ENCODE results near the gene RHOBTB1. TPM values are rescaled to one million over a fixed set of nuclear protein-coding genes. Genes with fewer than 3 reads are reported as not detected.
"Not testable (repeated sequence)": the region's sequence is repeated elsewhere in the genome, so short reads cannot be mapped to it uniquely, and the experiment has no call there.

RHOBTB1 gene
- total and polyA plus RNA-seq, 2 donors, result 3.4 to 4.5 TPM

DNA sequence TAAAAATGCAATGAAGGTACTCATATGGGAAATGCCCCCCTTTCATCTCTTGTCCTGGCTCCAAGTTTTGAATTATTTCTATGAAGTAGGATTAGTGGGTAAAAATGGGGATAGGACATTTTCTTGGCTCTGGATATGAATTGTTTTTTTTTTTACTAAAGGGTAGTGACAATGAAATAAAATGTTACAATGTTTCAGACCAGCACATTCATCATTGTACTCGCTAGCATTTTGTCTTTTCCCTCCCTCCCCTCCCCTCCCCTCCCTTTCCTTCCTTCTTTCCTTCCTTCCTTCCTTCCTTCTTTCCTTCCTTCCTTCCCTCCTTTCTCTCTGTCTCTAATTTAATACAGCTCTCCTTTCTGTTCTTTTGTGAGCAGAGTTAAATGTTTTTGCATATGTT is 101.3 kb downstream of the RHOBTB1 start:
- H3K27ac ChIP-seq (ENCODE audit: low read depth in 1 of 2, low read length in 1 of 2), result no peak overlapping the region
- no peaks in the 10 kb centered on the region for H3K27me3 ChIP-seq (ENCODE audit: control insufficient read depth in 2 of 2, insufficient read depth in 1 of 2, low read length in 1 of 2)
- WGBS, result 97% methylated on average over 1 of the region's 1 CpG
- H3K36me3 ChIP-seq (ENCODE audit: control insufficient read depth in 2 of 2, insufficient read depth in 2 of 2, low read length in 1 of 2), result no peaks in the 10 kb centered on the region
- no peak for DNase-seq (ENCODE audit: low read depth in 6 of 9, low spot score in 9 of 9)
- no peaks in the 10 kb centered on the region for H3K9me3 ChIP-seq (ENCODE audit: control insufficient read depth in 2 of 2, insufficient read depth in 1 of 2, low read length in 1 of 2)
- H3K4me1 ChIP-seq (ENCODE audit: control insufficient read depth in 2 of 2, insufficient read depth in 2 of 2, low read length in 2 of 2), result no peaks in the 10 kb centered on the region
- no peak overlapping the region for H3K4me3 ChIP-seq (ENCODE audit: low read length in 2 of 2)

DNA sequence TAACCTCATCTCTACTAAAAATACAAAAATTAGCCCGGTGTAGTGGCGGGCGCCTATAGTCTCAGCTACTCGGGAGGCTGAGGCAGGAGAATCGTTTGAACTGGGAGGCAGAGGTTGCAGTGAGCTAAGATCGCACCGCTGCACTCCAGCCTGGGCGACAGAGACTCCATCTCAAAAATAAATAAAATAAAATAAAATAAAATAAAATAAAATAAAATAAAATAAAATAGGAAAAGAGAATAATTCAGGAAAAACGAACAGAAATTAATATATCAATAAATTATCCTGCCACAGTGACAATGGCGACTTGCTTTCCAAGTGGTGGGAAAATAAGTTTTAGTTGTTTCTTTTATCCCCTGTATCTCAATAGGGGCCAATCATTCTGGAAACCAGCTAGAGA is 102.8 kb downstream of the RHOBTB1 start:
- H3K36me3 ChIP-seq (ENCODE audit: control insufficient read depth in 2 of 2, insufficient read depth in 2 of 2, low read length in 1 of 2); H3K9me3 ChIP-seq (ENCODE audit: control insufficient read depth in 2 of 2, insufficient read depth in 1 of 2, low read length in 1 of 2); H3K4me1 ChIP-seq (ENCODE audit: control insufficient read depth in 2 of 2, insufficient read depth in 2 of 2, low read length in 2 of 2); DNase-seq (ENCODE audit: low read depth in 6 of 9, low spot score in 9 of 9); H3K27ac ChIP-seq (ENCODE audit: low read depth in 1 of 2, low read length in 1 of 2); H3K27me3 ChIP-seq (ENCODE audit: control insufficient read depth in 2 of 2, insufficient read depth in 1 of 2, low read length in 1 of 2); H3K4me3 ChIP-seq (ENCODE audit: low read length in 2 of 2): not testable (repeated sequence)
- 97% methylated on average over 10 of the region's 10 CpGs for WGBS

DNA sequence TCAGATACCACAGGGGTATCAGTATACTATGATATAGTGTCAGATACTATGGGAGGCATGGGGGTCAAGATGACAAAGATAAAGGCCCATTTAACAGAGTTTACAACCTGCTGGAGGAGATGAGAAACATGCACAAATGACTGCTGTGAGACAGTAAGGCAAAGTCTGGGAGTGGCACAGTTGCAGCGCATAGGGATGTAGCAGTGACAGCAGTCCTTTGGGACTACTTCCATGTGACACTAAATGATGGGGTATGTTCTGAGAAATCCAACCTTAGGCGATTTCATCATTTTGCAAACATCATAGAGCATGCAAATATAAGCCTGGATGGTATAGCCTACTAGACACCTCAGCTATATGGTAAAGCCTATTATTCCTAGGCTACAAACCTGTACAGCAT is 108.9 kb downstream of the RHOBTB1 start:
- 96% methylated on average over 2 of the region's 2 CpGs for WGBS

GRCh38 chr10:60834401-60834800 is 109.6 kb downstream of the RHOBTB1 start:
- H3K4me3 ChIP-seq (ENCODE audit: low read length in 2 of 2), result no peak overlapping the region
- no peaks in the 10 kb centered on the region for H3K9me3 ChIP-seq (ENCODE audit: control insufficient read depth in 2 of 2, insufficient read depth in 1 of 2, low read length in 1 of 2)
- no peak for DNase-seq (ENCODE audit: low read depth in 6 of 9, low spot score in 9 of 9)
- no peaks in the 10 kb centered on the region for H3K27me3 ChIP-seq (ENCODE audit: control insufficient read depth in 2 of 2, insufficient read depth in 1 of 2, low read length in 1 of 2)
- H3K4me1 ChIP-seq (ENCODE audit: control insufficient read depth in 2 of 2, insufficient read depth in 2 of 2, low read length in 2 of 2), result no peaks in the 10 kb centered on the region
- H3K27ac ChIP-seq (ENCODE audit: low read depth in 1 of 2, low read length in 1 of 2), result no peak overlapping the region
- no peaks in the 10 kb centered on the region for H3K36me3 ChIP-seq (ENCODE audit: control insufficient read depth in 2 of 2, insufficient read depth in 2 of 2, low read length in 1 of 2)

More for the DNA sequence above, 108.9 kb downstream of the RHOBTB1 start:
- Histone ChIP-seq H3K27ac (ENCODE audit: low read depth in 1 of 2, low read length in 1 of 2) (no peak overlapping the region), H3K4me1 (ENCODE audit: control insufficient read depth in 2 of 2, insufficient read depth in 2 of 2, low read length in 2 of 2) (no peaks in the 10 kb centered on the region), H3K27me3 (ENCODE audit: control insufficient read depth in 2 of 2, insufficient read depth in 1 of 2, low read length in 1 of 2) (no peaks in the 10 kb centered on the region), H3K36me3 (ENCODE audit: control insufficient read depth in 2 of 2, insufficient read depth in 2 of 2, low read length in 1 of 2) (no peaks in the 10 kb centered on the region), H3K4me3 (ENCODE audit: low read length in 2 of 2) (no peak overlapping the region), H3K9me3 (ENCODE audit: control insufficient read depth in 2 of 2, insufficient read depth in 1 of 2, low read length in 1 of 2) (no peaks in the 10 kb centered on the region)
- DNase-seq (ENCODE audit: low read depth in 6 of 9, low spot score in 9 of 9), result no peak

DNA sequence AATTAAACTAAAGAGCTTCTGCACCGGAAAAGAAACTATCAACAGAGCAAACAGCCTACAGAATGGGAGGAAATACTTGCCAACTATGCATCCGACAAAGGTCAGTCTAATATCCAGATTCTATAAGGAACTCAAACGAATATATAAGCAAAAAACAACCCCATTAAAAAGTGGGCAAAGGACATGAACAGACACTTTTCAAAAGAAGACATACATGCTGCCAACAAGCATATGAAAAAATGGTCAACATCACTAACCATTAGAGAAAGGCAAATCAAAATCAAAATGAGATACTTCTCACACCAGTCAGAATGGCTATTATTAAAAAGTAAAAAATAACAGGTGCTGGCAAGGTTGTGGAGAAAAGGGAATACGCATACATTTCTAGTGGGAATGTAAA is 111.8 kb downstream of the RHOBTB1 start:
- not testable (repeated sequence) for H3K4me1 ChIP-seq (ENCODE audit: control insufficient read depth in 2 of 2, insufficient read depth in 2 of 2, low read length in 2 of 2); H3K4me3 ChIP-seq (ENCODE audit: low read length in 2 of 2); DNase-seq (ENCODE audit: low read depth in 6 of 9, low spot score in 9 of 9); H3K36me3 ChIP-seq (ENCODE audit: control insufficient read depth in 2 of 2, insufficient read depth in 2 of 2, low read length in 1 of 2); H3K27ac ChIP-seq (ENCODE audit: low read depth in 1 of 2, low read length in 1 of 2); H3K27me3 ChIP-seq (ENCODE audit: control insufficient read depth in 2 of 2, insufficient read depth in 1 of 2, low read length in 1 of 2); H3K9me3 ChIP-seq (ENCODE audit: control insufficient read depth in 2 of 2, insufficient read depth in 1 of 2, low read length in 1 of 2)
- 96% methylated on average over 4 of the region's 4 CpGs for WGBS

DNA sequence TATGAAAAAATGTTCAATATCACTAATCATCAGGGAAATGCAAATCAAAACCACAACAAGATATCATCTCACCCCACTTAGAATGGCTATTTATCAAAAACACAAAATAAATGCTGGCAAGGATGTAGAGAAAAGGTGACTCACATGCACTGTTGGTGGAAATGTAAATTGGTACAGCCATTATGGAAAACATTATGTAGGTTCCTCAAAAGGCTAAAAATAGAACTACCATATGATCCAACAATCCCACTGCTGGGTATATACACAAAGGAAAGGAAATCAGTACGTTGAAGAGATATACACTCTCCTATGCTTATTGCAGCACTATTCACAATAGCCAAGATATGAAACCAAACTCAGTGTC is 115.5 kb downstream of the RHOBTB1 start:
- Histone ChIP-seq H3K4me1 (ENCODE audit: control insufficient read depth in 2 of 2, insufficient read depth in 2 of 2, low read length in 2 of 2) (no peaks in the 10 kb centered on the region), H3K9me3 (ENCODE audit: control insufficient read depth in 2 of 2, insufficient read depth in 1 of 2, low read length in 1 of 2) (no peaks in the 10 kb centered on the region), H3K27me3 (ENCODE audit: control insufficient read depth in 2 of 2, insufficient read depth in 1 of 2, low read length in 1 of 2) (no peaks in the 10 kb centered on the region), H3K27ac (ENCODE audit: low read depth in 1 of 2, low read length in 1 of 2) (no peak overlapping the region), H3K4me3 (ENCODE audit: low read length in 2 of 2) (no peak overlapping the region), H3K36me3 (ENCODE audit: control insufficient read depth in 2 of 2, insufficient read depth in 2 of 2, low read length in 1 of 2) (no peaks in the 10 kb centered on the region)
- WGBS, result 72% methylated on average over 1 of the region's 1 CpG
- no peak for DNase-seq (ENCODE audit: low read depth in 6 of 9, low spot score in 9 of 9)

DNA sequence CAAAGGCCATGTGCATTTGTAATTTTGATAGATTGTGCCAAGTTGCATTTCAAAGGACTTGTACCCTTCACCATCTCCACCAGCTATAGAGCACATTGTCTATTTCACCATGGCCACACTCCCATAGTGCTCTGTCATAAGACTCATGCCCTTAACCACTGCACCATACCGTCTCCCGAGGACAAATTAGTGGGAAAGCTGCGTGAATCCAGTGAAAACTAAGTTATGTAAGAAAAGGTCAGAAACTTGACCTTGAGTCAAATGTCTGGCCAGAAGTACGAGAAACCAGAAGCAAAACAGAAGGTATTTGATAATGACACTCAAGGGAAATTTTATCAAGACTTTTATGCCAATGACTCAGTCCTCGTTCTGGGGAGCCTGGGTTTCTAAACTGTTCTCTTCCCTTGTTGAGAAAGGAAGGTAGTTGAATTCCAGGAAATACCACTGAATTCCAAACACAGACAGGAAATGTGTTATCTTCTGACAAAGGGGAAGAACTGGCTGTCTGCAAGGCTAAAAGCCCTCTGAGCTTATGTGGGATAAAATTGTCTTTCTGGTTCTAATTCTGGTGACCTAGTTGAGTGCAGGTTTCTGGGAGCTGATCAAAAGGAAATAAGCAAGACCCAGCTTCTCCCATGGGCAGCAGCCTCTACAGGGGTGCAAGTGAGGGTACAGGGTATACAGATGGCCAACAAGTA is 116.0 kb downstream of the RHOBTB1 start:
- Histone ChIP-seq H3K9me3 (ENCODE audit: control insufficient read depth in 2 of 2, insufficient read depth in 1 of 2, low read length in 1 of 2) (no peaks in the 10 kb centered on the region), H3K4me3 (ENCODE audit: low read length in 2 of 2) (no peak overlapping the region), H3K27me3 (ENCODE audit: control insufficient read depth in 2 of 2, insufficient read depth in 1 of 2, low read length in 1 of 2) (no peaks in the 10 kb centered on the region), H3K4me1 (ENCODE audit: control insufficient read depth in 2 of 2, insufficient read depth in 2 of 2, low read length in 2 of 2) (no peaks in the 10 kb centered on the region), H3K36me3 (ENCODE audit: control insufficient read depth in 2 of 2, insufficient read depth in 2 of 2, low read length in 1 of 2) (no peaks in the 10 kb centered on the region), H3K27ac (ENCODE audit: low read depth in 1 of 2, low read length in 1 of 2) (no peak overlapping the region)
- 69% methylated on average over 5 of the region's 5 CpGs for WGBS
- DNase-seq (ENCODE audit: low read depth in 6 of 9, low spot score in 9 of 9), result no peak

DNA sequence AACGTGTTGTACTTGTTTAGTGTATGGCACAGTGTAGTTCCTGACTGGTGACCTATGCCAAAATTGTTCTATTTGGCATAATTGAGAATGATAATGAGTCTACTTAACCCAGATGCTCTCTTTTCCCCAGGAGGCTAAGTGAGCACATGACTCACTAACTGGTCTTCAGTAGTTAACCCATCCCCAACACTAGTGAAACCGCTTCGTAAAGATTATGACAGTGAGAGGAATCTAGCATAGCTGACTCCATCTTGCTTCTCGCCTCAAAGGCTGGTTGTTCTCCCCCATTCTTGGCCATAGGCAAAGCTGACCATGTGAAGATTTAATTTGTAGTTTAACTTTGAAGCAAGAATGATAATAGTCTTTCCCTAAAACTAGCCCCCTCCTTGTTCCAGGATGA is 118.5 kb downstream of the RHOBTB1 start:
- no peak for DNase-seq (ENCODE audit: low read depth in 6 of 9, low spot score in 9 of 9)
- H3K36me3 ChIP-seq (ENCODE audit: control insufficient read depth in 2 of 2, insufficient read depth in 2 of 2, low read length in 1 of 2), result no peaks in the 10 kb centered on the region
- WGBS, result 95% methylated on average over 4 of the region's 4 CpGs
- H3K4me1 ChIP-seq (ENCODE audit: control insufficient read depth in 2 of 2, insufficient read depth in 2 of 2, low read length in 2 of 2), result no peaks in the 10 kb centered on the region
- H3K27me3 ChIP-seq (ENCODE audit: control insufficient read depth in 2 of 2, insufficient read depth in 1 of 2, low read length in 1 of 2), result no peaks in the 10 kb centered on the region
- no peak overlapping the region for H3K27ac ChIP-seq (ENCODE audit: low read depth in 1 of 2, low read length in 1 of 2)
- no peak overlapping the region for H3K4me3 ChIP-seq (ENCODE audit: low read length in 2 of 2)
- no peaks in the 10 kb centered on the region for H3K9me3 ChIP-seq (ENCODE audit: control insufficient read depth in 2 of 2, insufficient read depth in 1 of 2, low read length in 1 of 2)

GRCh38 chr10:60823324-60823723 is 120.7 kb downstream of the RHOBTB1 start:
- Histone ChIP-seq H3K9me3 (ENCODE audit: control insufficient read depth in 2 of 2, insufficient read depth in 1 of 2, low read length in 1 of 2) (no peaks in the 10 kb centered on the region), H3K4me1 (ENCODE audit: control insufficient read depth in 2 of 2, insufficient read depth in 2 of 2, low read length in 2 of 2) (no peaks in the 10 kb centered on the region)
- 99% methylated on average over 1 of the region's 1 CpG for WGBS

DNA sequence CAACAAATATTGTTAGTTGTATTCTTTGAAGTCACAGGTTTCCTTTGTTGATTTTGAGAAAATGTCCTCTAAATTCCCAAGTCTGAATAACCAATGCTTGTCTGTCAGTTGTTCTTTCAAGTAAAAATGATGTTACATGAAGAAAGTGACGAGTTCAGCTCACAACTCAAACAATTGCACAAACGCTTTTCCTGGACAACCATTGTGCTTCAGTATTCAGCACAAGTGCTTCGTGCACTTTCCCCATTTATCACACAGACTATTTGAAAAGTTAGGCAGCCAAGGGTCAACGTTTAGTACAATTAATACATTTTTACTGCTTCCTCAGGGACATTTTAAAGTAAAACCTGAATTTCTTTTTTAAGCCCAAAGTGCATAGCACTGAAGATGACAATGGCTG is 121.2 kb downstream of the RHOBTB1 start:
- H3K4me3 ChIP-seq (ENCODE audit: low read length in 2 of 2), result no peak overlapping the region
- H3K27me3 ChIP-seq (ENCODE audit: control insufficient read depth in 2 of 2, insufficient read depth in 1 of 2, low read length in 1 of 2), result no peaks in the 10 kb centered on the region
- 97% methylated on average over 4 of the region's 4 CpGs for WGBS
- H3K36me3 ChIP-seq (ENCODE audit: control insufficient read depth in 2 of 2, insufficient read depth in 2 of 2, low read length in 1 of 2), result no peaks in the 10 kb centered on the region
- DNase-seq (ENCODE audit: low read depth in 6 of 9, low spot score in 9 of 9), result no peak
- no peak overlapping the region for H3K27ac ChIP-seq (ENCODE audit: low read depth in 1 of 2, low read length in 1 of 2)
- no peaks in the 10 kb centered on the region for H3K4me1 ChIP-seq (ENCODE audit: control insufficient read depth in 2 of 2, insufficient read depth in 2 of 2, low read length in 2 of 2)
- no peaks in the 10 kb centered on the region for H3K9me3 ChIP-seq (ENCODE audit: control insufficient read depth in 2 of 2, insufficient read depth in 1 of 2, low read length in 1 of 2)

More at GRCh38 chr10:60823324-60823723, 120.7 kb downstream of the RHOBTB1 start:
- Histone ChIP-seq H3K36me3 (ENCODE audit: control insufficient read depth in 2 of 2, insufficient read depth in 2 of 2, low read length in 1 of 2) (no peaks in the 10 kb centered on the region), H3K27me3 (ENCODE audit: control insufficient read depth in 2 of 2, insufficient read depth in 1 of 2, low read length in 1 of 2) (no peaks in the 10 kb centered on the region), H3K27ac (ENCODE audit: low read depth in 1 of 2, low read length in 1 of 2) (no peak overlapping the region), H3K4me3 (ENCODE audit: low read length in 2 of 2) (no peak overlapping the region)
- no peak for DNase-seq (ENCODE audit: low read depth in 6 of 9, low spot score in 9 of 9)

Measured in thymus (tissue), 11 donors.